Stimulated activated CD8-positive, alpha-beta memory T cell treated with anti-CD3 and anti-CD28 coated beads, Interleukin-4, amount 100 ng/mL, for 4 hours (primary cell): ENCODE data around the gene IARS1.

Experiments
- DNase-seq, 2 donors: peaks; one replicate each; pipeline ENCODE4 v3.0.0-alpha.2; 2020; ENCODE audit warnings: low read depth in 2 of 2, low spot score in 1 of 2

The IARS1 gene

DNA sequence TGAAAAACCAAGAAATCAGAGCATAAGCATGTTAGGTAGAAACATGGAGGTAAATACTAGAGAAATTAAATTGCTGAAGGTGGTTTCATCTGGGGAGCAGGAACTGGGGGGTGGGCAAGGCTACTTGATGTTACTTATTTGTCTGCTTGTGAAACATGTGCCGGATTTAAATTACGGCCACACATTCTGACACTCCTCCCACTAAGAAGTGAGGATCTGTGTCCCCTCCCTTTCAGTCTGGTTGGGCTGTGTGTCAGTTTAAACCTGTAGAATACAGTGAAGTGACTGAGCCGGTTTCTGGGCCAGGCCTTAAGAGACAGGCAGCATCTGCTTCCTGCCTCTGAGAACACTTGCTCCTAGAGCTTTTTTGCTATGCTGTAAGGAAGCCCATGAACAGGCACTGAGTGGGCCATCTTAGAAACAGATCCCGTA is 2.3 kb upstream of the IARS1 start:
- DNase-seq, result no peak

- DNase-seq, result no peak
Measured at GRCh38 chr9:92295240-92295790, 1.8 kb upstream of the IARS1 start.

- DNase-seq, result no peak
Measured at GRCh38 chr9:92294297-92294676, 790 bp upstream of the IARS1 start.

GRCh38 chr9:92293075-92293354 is 482 bp downstream of the IARS1 start:
- no peak for DNase-seq

DNA sequence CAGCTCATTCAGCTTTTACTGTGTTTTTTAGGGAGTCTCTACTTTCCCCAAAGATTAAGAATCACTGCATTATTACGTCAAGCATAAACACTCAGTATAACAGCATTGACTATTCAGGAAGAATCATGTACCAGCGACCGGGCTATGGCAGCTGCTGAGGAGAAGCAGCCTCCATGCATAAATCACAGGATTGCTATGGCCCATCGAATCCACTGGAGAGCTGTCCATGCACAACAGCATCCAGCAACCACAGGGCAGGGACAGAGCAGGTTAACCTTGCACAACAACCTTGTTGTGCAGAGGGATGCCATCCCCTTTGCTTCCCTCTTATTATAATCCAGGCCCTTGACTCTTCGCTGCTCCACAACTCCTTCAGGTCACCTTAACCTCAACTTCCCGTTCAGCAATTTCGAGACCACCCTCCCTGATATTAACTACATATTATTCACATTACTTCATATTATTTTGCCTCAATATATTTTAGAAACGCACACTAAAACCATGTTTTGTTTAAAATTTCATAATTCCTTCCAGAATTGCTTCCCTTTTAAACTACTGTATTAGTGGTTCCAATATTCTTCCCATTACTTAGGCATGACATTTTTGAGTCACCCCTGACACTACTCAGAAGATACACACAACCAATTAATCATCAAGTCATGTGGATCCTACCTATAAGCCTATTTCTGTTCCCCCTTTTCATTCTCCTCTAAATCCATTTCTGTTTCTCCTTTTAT is 991 bp downstream of the IARS1 start:
- DNase-seq, result no peak

DNA sequence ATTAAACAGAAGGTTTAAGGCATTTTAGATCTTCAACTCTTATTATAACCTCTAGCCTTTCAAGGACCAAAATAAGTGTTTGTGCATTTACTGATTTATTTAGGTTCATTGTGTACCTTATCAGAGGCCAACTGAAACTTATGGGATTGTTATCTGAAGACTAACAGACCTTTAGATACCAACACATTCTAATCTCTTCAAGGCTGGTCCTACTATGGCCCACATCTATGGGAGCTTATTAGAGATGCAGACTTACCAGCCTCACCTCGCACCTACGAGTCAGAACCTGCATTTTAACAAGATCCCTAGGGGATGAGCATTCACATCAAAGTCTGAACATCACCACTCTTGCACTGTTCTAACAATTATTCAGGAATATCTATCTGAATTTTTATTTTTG is 1.9 kb downstream of the IARS1 start:
- no peak for DNase-seq

GRCh38 chr9:92290785-92291429 is 2.6 kb downstream of the IARS1 start:
- no peak for DNase-seq

DNA sequence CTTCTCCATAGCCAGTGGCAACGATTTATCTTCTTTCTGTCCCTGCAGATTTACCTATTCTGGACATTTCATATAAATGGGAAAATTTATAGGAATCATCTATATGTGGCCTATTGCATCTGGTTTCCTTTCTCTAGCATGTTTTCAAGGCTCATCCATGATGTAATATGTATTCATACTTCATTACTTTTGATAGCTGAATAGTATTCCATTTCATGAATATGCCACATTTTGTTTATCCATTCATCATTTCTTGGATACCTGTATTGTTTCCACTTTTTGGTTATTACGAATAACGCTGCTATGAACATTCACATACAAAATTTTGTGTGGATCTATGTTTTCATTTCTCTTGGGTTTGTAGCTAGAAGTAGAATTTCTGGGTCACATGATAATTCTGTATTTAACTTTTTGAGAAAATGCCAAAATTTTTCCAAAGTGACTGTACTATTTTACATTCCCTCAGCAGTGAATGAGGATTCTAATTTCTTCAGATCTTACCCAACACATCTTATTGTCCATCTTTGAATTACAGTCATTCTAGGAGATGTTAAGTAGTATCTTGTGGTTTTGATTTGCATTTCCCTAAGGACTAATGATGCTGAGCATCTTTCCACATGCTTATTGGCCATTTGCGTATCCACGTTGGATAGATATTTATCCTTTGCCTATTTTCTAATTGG is 3.6 kb downstream of the IARS1 start:
- no peak for DNase-seq

DNA sequence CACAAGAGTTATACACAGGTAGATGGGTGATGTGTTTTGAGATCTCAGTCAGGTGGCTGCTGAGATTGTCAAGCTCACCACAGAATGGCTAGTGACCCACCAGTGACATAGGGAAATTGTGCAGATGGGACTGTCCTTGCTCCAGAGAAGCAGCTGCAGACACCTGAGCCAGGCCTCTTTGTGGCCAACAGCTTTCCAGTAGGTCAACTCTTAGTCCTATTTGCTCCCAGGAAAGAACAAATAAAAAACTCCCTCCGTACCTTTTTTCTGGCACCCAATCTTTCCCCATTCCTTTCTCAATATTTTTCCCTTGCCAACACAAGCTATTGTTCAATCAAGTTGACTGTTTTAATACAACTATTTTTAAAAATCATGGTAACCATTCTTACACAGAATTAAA is 14.2 kb downstream of the IARS1 start:
- no peak for DNase-seq

DNA sequence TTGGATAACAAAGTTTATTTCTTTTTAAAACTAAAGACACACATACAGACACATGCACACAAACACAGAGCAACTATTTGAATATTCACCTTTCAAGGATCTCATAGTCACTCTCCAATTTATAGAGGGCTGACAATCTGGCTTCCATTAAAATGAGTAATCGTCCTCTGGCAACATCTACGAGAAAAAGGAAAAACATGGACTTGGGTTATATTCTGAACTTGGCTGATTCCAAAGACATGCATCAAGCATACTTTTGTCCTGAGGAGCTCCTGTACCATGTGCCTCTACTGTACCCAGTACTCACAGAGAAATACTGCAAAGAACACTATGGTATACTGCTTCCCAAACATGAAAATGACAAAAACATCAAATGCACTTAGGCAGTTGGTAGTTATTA is 15.4 kb downstream of the IARS1 start:
- DNase-seq, result no peak

- no peak for DNase-seq
Measured at GRCh38 chr9:92276331-92277032, 17.0 kb downstream of the IARS1 start.

- no peak for DNase-seq
Measured at GRCh38 chr9:92275541-92275940, 18.0 kb downstream of the IARS1 start.

DNA sequence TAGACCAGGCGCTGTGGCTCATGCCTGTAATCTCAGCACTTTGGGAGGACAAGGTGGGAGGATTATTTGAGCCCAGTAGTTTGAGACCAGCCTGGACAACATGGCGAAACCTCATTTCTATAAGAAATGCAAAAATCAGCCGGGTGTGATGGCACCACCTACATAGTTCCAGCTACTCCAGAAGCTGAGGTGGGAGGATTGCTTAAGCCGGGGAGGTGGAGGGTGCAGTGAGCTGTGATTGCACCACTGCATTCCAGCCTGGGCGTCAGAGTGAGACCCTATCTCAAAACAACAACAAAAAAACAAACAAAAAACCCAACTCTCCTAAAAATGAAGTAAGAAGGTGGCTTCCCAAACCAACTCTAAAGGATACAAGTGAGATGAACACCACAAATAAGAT is 23.0 kb downstream of the IARS1 start:
- no peak for DNase-seq

DNA sequence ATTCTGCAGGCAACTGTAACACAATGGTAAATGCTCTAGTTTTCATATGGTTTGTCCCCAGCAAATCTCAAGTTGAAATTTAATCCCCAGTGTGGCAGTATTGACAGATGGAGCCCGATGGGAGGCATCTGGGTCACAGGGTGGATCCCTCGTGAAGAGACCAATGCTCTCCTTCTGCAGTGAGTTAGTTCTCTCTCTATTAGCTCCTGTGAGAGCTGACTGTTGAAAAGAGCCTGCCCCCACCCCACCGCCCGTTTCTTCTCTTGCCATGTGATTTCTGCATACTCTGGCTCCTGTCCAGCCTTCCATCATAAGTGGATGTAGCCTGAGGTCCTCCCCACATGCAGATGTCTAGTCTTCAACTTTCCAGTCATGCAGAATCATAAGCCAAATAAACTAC is 27.0 kb downstream of the IARS1 start:
- no peak for DNase-seq

- no peak for DNase-seq
Measured at GRCh38 chr9:92265154-92265553, 28.3 kb downstream of the IARS1 start.

DNA sequence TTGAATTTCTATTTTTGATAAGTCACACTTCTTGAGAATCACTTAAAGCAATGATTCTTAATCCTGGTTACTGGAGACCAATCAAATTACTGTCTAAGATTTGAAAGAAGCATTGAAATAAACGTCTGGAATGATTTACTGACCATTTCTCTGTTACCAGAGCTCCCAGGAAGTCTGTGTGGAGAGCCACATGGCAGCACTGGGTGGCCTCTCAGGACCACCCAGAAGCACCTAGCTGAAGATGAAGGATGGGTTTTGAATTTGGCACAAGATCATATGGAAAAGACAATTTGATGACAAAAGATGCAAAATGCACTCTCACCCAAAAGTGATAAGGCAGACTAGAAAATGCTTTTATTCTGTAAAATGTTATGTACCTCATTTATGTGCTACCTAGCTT is 30.4 kb downstream of the IARS1 start:
- no peak for DNase-seq

DNA sequence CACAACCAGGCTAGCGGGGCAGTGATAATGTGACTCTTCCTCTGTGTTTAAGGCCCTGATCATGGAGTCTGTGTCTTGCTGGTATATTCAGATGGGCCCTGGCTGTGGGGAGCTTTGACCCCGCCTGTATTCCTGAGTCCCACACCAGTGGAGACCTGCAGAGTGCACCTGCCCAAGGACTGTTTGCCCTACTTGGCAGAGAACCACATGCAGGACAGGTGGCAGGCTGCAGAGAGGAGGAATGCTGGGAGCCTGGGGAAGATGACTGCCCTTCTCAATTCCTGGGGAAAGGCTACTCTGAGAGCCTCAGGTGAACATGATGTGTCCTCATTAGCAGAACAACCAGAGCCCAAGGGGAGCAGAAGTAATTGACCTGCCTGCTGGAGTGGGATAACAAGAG is 36.2 kb downstream of the IARS1 start:
- DNase-seq, result no peak

- no peak for DNase-seq
Measured at GRCh38 chr9:92254381-92255337, 38.8 kb downstream of the IARS1 start.

DNA sequence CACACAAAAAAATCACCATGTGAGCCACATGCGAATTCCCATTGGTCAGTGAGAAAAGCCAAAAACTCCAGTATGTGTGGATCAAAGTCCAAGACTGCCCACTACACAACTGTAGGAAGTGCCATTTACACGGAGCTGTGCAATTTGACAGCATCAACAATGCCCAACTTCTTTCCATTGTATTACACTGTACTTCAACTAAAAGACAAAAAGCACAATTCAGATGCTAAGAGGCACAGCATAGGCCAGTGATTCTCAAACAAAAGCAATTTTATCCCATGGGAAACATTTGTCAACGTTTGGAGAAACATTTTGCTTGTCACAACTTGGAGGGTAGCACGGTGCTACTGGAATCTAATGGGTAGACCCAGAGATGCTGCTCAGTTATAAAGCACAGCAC is 39.8 kb downstream of the IARS1 start:
- DNase-seq, result no peak

DNA sequence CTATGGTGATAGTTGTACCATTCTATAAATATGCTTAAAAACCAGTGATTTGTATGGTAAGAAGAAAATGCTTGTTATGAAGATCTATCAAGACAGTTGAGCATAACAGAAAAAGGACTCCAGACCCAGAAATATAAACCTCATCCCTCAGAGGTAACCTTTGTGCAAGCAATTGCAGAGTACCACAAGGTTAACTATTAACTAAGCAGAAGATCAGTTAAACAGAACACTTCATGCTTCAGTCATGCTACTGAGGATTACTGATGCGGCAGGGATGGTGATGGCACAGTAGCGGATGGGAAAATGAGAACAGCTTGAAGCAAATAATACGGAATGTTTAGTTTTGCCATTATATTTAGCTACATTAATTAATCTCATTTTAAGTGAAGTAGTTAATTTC is 45.5 kb downstream of the IARS1 start:
- no peak for DNase-seq

- DNase-seq, result no peak
Measured at GRCh38 chr9:92247296-92247695, 46.2 kb downstream of the IARS1 start.
